HUES48 (cell line): ENCODE data around the gene POU6F2.

Experiments used
- H3K27ac ChIP-seq: one replicate; pipeline ENCODE4 v1.7.0; 2013; ENCODE audit warnings: low read depth, low read length, inconsistent platforms
- H3K27me3 ChIP-seq: 2 replicates; pipeline ENCODE4 v1.6.1; 2013; ENCODE audit warnings: mild to moderate bottlenecking, low read length; ENCODE audit not compliant: control insufficient read depth, insufficient read depth
- H3K36me3 ChIP-seq: 2 replicates; pipeline ENCODE4 v1.6.1; 2013; ENCODE audit warnings: low read length; ENCODE audit not compliant: control insufficient read depth, insufficient read depth
- H3K4me1 ChIP-seq: 2 replicates; pipeline ENCODE4 v1.6.1; 2013; ENCODE audit warnings: mild to moderate bottlenecking, low read length; ENCODE audit not compliant: control insufficient read depth, insufficient read depth
- H3K4me3 ChIP-seq: 2 replicates; pipeline ENCODE4 v1.5.1; 2013; ENCODE audit warnings: mild to moderate bottlenecking, low read depth, low read length
- H3K9ac ChIP-seq: 2 replicates; pipeline ENCODE4 v1.6.1; 2013; ENCODE audit warnings: mild to moderate bottlenecking, low read depth, low read length, moderate library complexity
- H3K9me3 ChIP-seq: 2 replicates; pipeline ENCODE4 v1.6.1; 2013; ENCODE audit warnings: low read length; ENCODE audit not compliant: control insufficient read depth, insufficient read depth

POU6F2 gene

DNA sequence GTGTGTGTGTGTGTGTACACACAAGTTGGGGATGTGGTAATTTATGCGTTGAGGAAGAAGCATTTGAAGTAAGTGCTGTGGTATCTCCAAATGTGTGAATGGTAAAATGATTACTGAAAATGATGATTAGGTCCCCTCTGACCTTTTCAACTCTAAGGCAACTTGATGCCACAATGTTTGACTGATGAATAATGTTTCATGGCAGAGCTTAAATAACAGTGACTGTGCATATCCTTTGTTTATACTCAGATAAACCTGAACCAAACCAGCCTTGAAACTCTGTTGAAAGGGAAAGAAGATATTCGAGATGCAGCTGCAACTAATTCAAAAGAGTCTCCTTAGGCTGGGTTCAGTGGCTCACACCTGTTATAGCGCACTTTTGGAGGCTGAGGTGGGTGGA is 523.6 kb downstream of the POU6F2 start:
- no peaks in the 10 kb centered on the region for H3K27me3 ChIP-seq
- no peaks in the 10 kb centered on the region for H3K36me3 ChIP-seq
- H3K9me3 ChIP-seq = no peaks in the 10 kb centered on the region
- no peak overlapping the region for H3K27ac ChIP-seq
- no peak overlapping the region for H3K4me3 ChIP-seq
- H3K4me1 ChIP-seq = no peaks in the 10 kb centered on the region
- no peak overlapping the region for H3K9ac ChIP-seq

GRCh38 chr7:39504963-39505362 is 527.3 kb downstream of the POU6F2 start:
- Histone ChIP-seq H3K4me3 (no peak overlapping the region), H3K9ac (no peak overlapping the region), H3K27me3 (no peaks in the 10 kb centered on the region), H3K27ac (no peak overlapping the region), H3K4me1 (no peaks in the 10 kb centered on the region), H3K9me3 (no peaks in the 10 kb centered on the region), H3K36me3 (no peaks in the 10 kb centered on the region)

DNA sequence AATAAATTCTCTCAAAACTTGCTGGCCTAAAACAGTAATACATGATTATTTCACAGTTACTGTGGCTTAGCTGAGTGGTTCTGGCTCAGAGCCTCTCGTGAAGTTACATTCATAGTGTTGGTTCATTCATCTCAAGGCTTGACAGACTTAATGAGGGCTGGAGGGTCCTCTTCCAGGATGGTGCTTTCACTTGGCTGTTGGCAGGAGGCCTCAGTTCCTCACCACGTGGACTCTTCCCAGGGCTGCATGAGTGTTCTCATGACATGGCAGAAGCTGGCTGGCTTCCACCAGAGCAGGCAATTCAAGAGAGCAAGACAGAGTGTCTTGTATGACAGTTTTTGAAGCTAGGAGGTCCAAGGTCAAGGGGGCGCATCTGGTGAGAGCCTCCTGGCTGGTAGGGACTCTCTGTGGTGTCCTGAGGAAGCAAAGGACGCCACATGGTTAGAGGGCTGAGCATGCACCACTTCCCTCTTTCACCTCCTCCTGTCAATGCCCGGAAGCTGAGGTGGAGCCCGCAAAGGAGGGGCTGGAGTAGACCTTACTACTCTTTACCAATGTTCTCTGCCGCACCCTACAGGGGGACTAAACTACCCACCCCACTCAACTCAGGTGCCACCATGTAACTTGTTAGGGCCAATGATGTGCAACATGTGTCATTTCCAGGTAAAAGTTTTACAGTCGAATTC is 530.3 kb downstream of the POU6F2 start:
- Histone ChIP-seq H3K27ac (no peak overlapping the region), H3K4me1 (no peaks in the 10 kb centered on the region), H3K9me3 (no peaks in the 10 kb centered on the region), H3K9ac (no peak overlapping the region), H3K36me3 (no peaks in the 10 kb centered on the region), H3K27me3 (no peaks in the 10 kb centered on the region), H3K4me3 (no peak overlapping the region)

DNA sequence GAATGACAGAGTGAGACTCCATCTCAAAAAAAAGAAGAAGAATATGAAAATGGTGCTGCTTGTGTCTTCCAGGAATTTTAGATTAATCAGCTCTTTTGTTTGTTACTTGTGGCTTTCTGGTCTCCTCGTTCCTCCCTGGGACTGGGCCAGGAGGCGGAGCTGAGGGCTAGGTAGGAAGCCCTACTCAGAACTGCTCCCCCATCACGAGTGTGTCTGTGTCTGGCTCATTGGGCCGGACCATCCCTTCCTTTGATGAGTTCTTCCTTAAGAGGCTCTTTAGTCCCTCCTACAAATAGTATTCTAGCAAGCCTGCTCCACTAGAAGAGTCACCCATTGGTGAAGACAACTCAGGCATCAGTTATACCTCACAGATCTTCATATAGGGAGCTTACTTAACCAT is 531.7 kb downstream of the POU6F2 start:
- Histone ChIP-seq H3K36me3 (no peaks in the 10 kb centered on the region), H3K9ac (no peak overlapping the region), H3K4me1 (no peaks in the 10 kb centered on the region), H3K27me3 (no peaks in the 10 kb centered on the region), H3K4me3 (no peak overlapping the region), H3K9me3 (no peaks in the 10 kb centered on the region), H3K27ac (no peak overlapping the region)

GRCh38 chr7:39509912-39510311 is 532.2 kb downstream of the POU6F2 start:
- Histone ChIP-seq H3K27ac (no peak overlapping the region), H3K36me3 (no peaks in the 10 kb centered on the region), H3K4me3 (no peak overlapping the region), H3K4me1 (no peaks in the 10 kb centered on the region), H3K9ac (no peak overlapping the region), H3K27me3 (no peaks in the 10 kb centered on the region), H3K9me3 (no peaks in the 10 kb centered on the region)

GRCh38 chr7:39510864-39511354 is 533.2 kb downstream of the POU6F2 start:
- H3K4me1 ChIP-seq = no peaks in the 10 kb centered on the region
- no peak overlapping the region for H3K9ac ChIP-seq
- no peak overlapping the region for H3K4me3 ChIP-seq

DNA sequence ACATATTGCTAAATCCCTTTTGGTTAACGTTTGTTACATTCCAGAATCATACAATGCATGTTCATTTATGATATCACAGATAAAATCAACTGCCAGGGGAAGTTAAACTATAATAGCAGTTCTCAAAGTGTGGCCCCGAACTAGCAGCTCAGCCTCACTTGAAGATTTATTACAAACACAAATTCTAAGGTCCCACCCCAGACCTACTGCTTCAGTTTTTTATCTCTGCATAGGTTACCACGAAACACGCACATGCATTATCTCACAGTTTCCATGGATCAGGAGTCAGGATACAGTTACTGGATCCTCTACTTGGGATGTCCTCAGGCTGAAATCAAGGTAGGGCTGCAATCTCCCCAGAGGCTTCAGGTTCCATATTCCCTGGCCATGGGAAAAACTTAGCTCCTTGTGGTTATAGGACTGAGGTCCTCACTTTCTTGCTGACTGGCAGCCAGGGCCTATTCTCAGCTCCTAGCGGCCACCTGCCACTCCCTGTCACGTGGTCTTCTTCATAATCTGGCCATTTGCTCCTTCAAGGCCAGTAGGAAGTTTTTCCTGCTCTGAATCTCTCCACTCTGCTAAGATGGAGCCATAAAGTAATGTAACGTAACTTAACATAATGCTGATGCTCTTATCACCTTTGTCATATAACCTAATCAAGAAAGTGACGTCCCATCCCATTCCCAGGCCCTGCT is 538.0 kb downstream of the POU6F2 start:
- no peak overlapping the region for H3K27ac ChIP-seq
- H3K9ac ChIP-seq = no peak overlapping the region
- H3K4me1 ChIP-seq = peaks cover 5% of the 10 kb centered on the region; the same call in 1 of the 2 replicates
- H3K9me3 ChIP-seq = no peaks in the 10 kb centered on the region
- no peaks in the 10 kb centered on the region for H3K36me3 ChIP-seq
- no peak overlapping the region for H3K4me3 ChIP-seq
- no peaks in the 10 kb centered on the region for H3K27me3 ChIP-seq

More at GRCh38 chr7:39510864-39511354, 533.2 kb downstream of the POU6F2 start:
- Histone ChIP-seq H3K27ac (no peak overlapping the region), H3K27me3 (no peaks in the 10 kb centered on the region), H3K36me3 (no peaks in the 10 kb centered on the region), H3K9me3 (no peaks in the 10 kb centered on the region)

GRCh38 chr7:39516498-39516897 is 538.8 kb downstream of the POU6F2 start:
- H3K36me3 ChIP-seq = no peaks in the 10 kb centered on the region
- peaks cover 5% of the 10 kb centered on the region; the same call in 1 of the 2 replicates for H3K4me1 ChIP-seq
- H3K9ac ChIP-seq = no peak overlapping the region

DNA sequence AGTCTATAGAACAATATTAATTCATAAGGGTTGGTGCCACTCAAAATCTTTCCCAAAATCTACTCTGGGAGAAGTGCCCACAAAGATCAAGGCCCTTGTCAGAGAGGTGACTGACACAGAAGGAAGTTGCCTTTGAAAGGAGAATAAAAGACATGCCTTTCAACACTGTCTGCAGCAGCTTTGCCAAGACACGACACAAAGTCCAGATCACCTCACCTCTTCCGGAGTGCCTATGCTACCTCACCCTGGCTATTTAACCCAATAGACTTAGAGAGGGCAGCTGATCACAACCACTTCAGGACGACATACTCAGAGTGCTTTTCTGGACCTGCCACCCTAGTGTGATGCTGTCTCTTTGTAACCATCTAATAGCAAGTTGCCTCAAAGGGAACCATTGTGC is 539.5 kb downstream of the POU6F2 start:
- H3K27ac ChIP-seq = no peak overlapping the region
- H3K27me3 ChIP-seq = no peaks in the 10 kb centered on the region
- no peaks in the 10 kb centered on the region for H3K36me3 ChIP-seq
- no peaks in the 10 kb centered on the region for H3K9me3 ChIP-seq
- no peak overlapping the region for H3K4me3 ChIP-seq
- H3K9ac ChIP-seq = no peak overlapping the region
- peaks cover 5% of the 10 kb centered on the region; the same call in 1 of the 2 replicates for H3K4me1 ChIP-seq

More at GRCh38 chr7:39516498-39516897, 538.8 kb downstream of the POU6F2 start:
- Histone ChIP-seq H3K4me3 (no peak overlapping the region), H3K27me3 (no peaks in the 10 kb centered on the region), H3K27ac (no peak overlapping the region), H3K9me3 (no peaks in the 10 kb centered on the region)
